Measurements from ENCODE around the gene SLC1A2.
A peak's percentile ranks its signal among the peaks of the same experiment; 100 is the strongest.

SLC1A2 gene

GRCh38 chr11:35274909-35275785 lies 144.2 kb downstream of the SLC1A2 start:
- CTCF ChIA-PET: interaction anchor here (1.0 to 1.1 kb wide), 2 partner anchors 13 to 30 kb away, joined by 3 read pairs; no protein-coding TSS in a partner anchor
- no peak overlapping the region for H3K4me3 ChIP-seq (ENCODE audit: low read depth, low read length)
- POLR2A ChIA-PET: no interaction called here
- no peak for DNase-seq (ENCODE audit: low read depth, low spot score)
- TF ChIP-seq CTCF (IDR thresholded peaks at IDR 0.05; ENCODE audit: insufficient read depth, low read length, missing control alignments): no peak

GRCh38 chr11:35272391-35272902 lies 146.9 kb downstream of the SLC1A2 start:
- ChIA-PET POLR2A (no interaction called here), CTCF (interaction anchor here (1.2 kb wide), 1 partner anchor 12 kb away, joined by 4 read pairs; no protein-coding TSS in a partner anchor)
- no peak overlapping the region for H3K4me3 ChIP-seq (ENCODE audit: low read depth, low read length)
- no peak for DNase-seq (ENCODE audit: low read depth, low spot score)
- no peak for TF ChIP-seq CTCF (IDR thresholded peaks at IDR 0.05; ENCODE audit: insufficient read depth, low read length, missing control alignments)

GRCh38 chr11:35271031-35271430 lies 148.3 kb downstream of the SLC1A2 start:
- no peak for TF ChIP-seq CTCF (IDR thresholded peaks at IDR 0.05; ENCODE audit: insufficient read depth, low read length, missing control alignments)
- CTCF ChIA-PET: no interaction called here
- H3K4me3 ChIP-seq (ENCODE audit: low read depth, low read length): no peak overlapping the region
- POLR2A ChIA-PET: no interaction called here
- DNase-seq (ENCODE audit: low read depth, low spot score): no peak

- ChIA-PET CTCF (no interaction called here), POLR2A (no interaction called here)
- H3K4me3 ChIP-seq (ENCODE audit: low read depth, low read length): no peak overlapping the region
- no peak for TF ChIP-seq CTCF (IDR thresholded peaks at IDR 0.05; ENCODE audit: insufficient read depth, low read length, missing control alignments)
- DNase-seq (ENCODE audit: low read depth, low spot score): no peak
Measured at GRCh38 chr11:35270342-35270741, 149.0 kb downstream of the SLC1A2 start.

GRCh38 chr11:35267504-35267903 lies 151.9 kb downstream of the SLC1A2 start:
- POLR2A ChIA-PET: interaction anchor here (0.7 to 1.1 kb wide), 4 partner anchors 21 to 100 kb away, joined by 3 to 5 read pairs (median 3); no protein-coding TSS in a partner anchor
- no peak overlapping the region for H3K4me3 ChIP-seq (ENCODE audit: low read depth, low read length)
- peak; percentile 58 for DNase-seq (ENCODE audit: low read depth, low spot score)
- CTCF ChIA-PET: interaction anchor here (0.8 to 1.8 kb wide), 4 partner anchors 13 to 275 kb away, joined by 3 to 4 read pairs (median 3); no protein-coding TSS in a partner anchor
- no peak for TF ChIP-seq CTCF (IDR thresholded peaks at IDR 0.05; ENCODE audit: insufficient read depth, low read length, missing control alignments)

- H3K4me3 ChIP-seq (ENCODE audit: low read depth, low read length): no peak overlapping the region
- no peak for TF ChIP-seq CTCF (IDR thresholded peaks at IDR 0.05; ENCODE audit: insufficient read depth, low read length, missing control alignments)
- CTCF ChIA-PET: interaction anchor here (1.8 kb wide), 1 partner anchor 126 kb away, joined by 4 read pairs; no protein-coding TSS in a partner anchor
- POLR2A ChIA-PET: interaction anchor here (1.1 kb wide), 1 partner anchor 102 kb away, joined by 3 read pairs; no protein-coding TSS in a partner anchor
- DNase-seq (ENCODE audit: low read depth, low spot score): no peak
Measured at GRCh38 chr11:35265755-35266454, 153.5 kb downstream of the SLC1A2 start.
